PFSK-1 (cell line): ENCODE results near the gene KLK2.

Experiments used
- FOXP2 ChIP-seq: optimal IDR thresholded peaks from 2 replicates; pipeline ENCODE3; 2011; ENCODE audit warnings: borderline replicate concordance, control low read depth, inconsistent platforms; ENCODE audit not compliant: insufficient read depth; ENCODE audit errors: extremely low read length, extremely low read depth
- POLR2AphosphoS5 ChIP-seq: IDR thresholded peaks from 2 replicates; pipeline ENCODE4 v1.6.1; 2012; ENCODE audit warnings: low read depth, mild to moderate bottlenecking, control low read depth, low read length, moderate library complexity
- REST ChIP-seq, 2 experiments: IDR thresholded peaks; 2 replicates each; pipeline versions ENCODE4 v1.6.1 to v1.8.0; 2011 to 2012; ENCODE audit warnings: low read depth in 2 of 2, low read length in 2 of 2, control low read depth in 1 of 2, inconsistent platforms in 1 of 2, mild to moderate bottlenecking in 1 of 2, moderate library complexity in 1 of 2; ENCODE audit not compliant: insufficient read depth in 1 of 2
- SIN3A ChIP-seq: IDR thresholded peaks from 2 replicates; pipeline ENCODE4 v1.6.1; 2012; ENCODE audit warnings: mild to moderate bottlenecking, low read length, moderate library complexity, borderline replicate concordance; ENCODE audit not compliant: insufficient read depth
- TAF1 ChIP-seq: IDR thresholded peaks from 2 replicates; pipeline ENCODE4 v1.6.1; 2012; ENCODE audit warnings: low read length, control low read depth, borderline replicate concordance; ENCODE audit not compliant: insufficient read depth

The KLK2 gene

GRCh38 chr19:50842130-50842529 lies 31.1 kb upstream of the KLK2 start:
- no peak for TF ChIP-seq SIN3A
- TF ChIP-seq TAF1, result no peak
- no peak for TF ChIP-seq FOXP2
- no peak for TF ChIP-seq POLR2AphosphoS5
- TF ChIP-seq REST (IDR thresholded peaks at IDR 0.05; ENCODE audit: insufficient read depth in 1 of 2, low read depth in 2 of 2, low read length in 2 of 2), result no peak

- TF ChIP-seq SIN3A (no peak), TAF1 (no peak), REST (IDR thresholded peaks at IDR 0.05; ENCODE audit: insufficient read depth in 1 of 2, low read depth in 2 of 2, low read length in 2 of 2) (no peak), POLR2AphosphoS5 (no peak), FOXP2 (no peak)
These were observed 30.0 kb upstream of the KLK2 start for GRCh38 chr19:50843205-50843604.

- TF ChIP-seq TAF1 (no peak), REST (IDR thresholded peaks at IDR 0.05; ENCODE audit: insufficient read depth in 1 of 2, low read depth in 2 of 2, low read length in 2 of 2) (no peak), SIN3A (no peak), POLR2AphosphoS5 (no peak), FOXP2 (no peak)
These were observed 29.5 kb upstream of the KLK2 start for GRCh38 chr19:50843701-50844221.

GRCh38 chr19:50844296-50844935 lies 28.8 kb upstream of the KLK2 start:
- TF ChIP-seq TAF1, result no peak
- no peak for TF ChIP-seq FOXP2
- no peak for TF ChIP-seq REST (IDR thresholded peaks at IDR 0.05; ENCODE audit: insufficient read depth in 1 of 2, low read depth in 2 of 2, low read length in 2 of 2)
- TF ChIP-seq POLR2AphosphoS5, result no peak
- no peak for TF ChIP-seq SIN3A

GRCh38 chr19:50850738-50851137 lies 22.5 kb upstream of the KLK2 start:
- no peak for TF ChIP-seq SIN3A
- no peak for TF ChIP-seq REST (IDR thresholded peaks at IDR 0.05; ENCODE audit: insufficient read depth in 1 of 2, low read depth in 2 of 2, low read length in 2 of 2)
- no peak for TF ChIP-seq POLR2AphosphoS5
- TF ChIP-seq FOXP2, result no peak
- TF ChIP-seq TAF1, result no peak
